ENCODE measurements around the gene CROCC.
"Not testable (repeated sequence)": the region's sequence is repeated elsewhere in the genome, so short reads cannot be mapped to it uniquely, and the experiment has no call there.

The CROCC gene

DNA sequence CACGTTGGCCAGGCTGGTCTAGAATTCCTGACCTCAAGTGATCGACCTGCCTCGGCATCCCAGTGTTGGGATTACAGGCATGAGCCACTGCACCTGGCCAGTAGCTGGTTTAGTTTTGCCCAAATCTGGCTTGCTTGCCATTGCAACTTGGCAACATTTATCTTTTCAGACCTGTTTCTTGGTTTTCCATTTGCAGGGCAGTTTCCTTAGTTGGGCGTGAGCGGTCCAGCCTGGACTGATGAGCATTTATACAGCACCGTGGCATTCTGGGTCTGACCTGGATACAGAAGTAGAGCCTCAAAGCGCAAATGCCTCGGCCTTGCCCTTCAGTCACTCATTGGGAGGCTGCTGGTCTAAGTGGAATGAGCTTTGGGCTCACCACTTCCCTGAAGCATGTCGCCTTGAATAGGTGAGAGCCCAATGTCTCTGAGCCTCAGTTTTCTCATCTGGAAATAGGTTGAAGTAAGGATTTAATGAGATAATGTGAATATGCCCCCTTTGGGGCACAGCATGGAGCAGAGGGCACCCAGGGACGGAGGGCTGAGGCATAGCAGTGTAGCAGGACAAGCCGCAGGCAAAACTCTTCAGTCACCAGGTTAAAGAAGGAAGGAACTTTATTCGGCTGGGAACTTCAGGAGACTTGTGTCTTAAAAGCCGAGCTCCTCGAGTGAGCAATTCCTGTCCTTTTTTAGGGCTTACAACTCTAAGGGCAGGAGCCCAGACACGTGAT lies 2.6 kb upstream of the CROCC start:
- not testable (repeated sequence) for DNase-seq

DNA sequence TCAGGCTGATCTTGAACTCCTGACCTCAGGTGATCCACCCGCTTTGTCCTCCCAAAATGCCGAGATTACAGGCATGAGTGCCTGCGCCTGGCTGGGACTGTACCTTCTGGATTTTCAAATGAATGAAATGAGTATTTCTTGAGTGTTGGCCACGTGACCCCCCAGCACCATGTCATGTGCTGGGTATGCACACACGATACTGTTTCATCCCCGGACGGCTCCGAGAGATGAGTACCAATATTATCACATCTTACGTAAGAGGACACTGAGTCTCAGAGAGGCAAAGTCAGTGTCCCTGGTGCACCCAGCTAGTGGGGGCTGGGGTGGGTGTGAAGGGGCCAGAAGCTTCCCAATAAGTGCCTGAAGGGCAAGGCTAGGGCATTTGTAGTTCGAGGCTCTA lies 780 bp upstream of the CROCC start:
- no peak for DNase-seq

DNA sequence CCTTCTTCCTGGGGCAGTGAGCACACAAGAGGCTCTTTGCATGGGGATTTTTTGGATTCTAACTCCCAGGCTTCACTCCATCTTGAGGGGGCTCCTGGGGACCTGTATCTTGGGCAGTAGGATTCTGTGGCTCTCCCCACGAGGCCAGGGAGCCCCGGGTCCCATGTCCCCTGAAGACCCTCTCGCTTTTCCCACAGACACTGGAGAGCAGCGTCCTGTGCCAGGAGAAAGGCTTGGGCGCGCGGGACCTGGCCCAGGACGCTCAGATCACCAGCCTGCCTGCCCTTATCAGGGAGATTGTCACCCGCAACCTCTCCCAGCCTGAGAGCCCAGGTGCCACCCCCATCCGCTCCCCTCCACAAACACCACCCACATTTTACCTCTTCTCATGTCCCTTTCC lies 735 bp downstream of the CROCC start:
- no peak for DNase-seq

DNA sequence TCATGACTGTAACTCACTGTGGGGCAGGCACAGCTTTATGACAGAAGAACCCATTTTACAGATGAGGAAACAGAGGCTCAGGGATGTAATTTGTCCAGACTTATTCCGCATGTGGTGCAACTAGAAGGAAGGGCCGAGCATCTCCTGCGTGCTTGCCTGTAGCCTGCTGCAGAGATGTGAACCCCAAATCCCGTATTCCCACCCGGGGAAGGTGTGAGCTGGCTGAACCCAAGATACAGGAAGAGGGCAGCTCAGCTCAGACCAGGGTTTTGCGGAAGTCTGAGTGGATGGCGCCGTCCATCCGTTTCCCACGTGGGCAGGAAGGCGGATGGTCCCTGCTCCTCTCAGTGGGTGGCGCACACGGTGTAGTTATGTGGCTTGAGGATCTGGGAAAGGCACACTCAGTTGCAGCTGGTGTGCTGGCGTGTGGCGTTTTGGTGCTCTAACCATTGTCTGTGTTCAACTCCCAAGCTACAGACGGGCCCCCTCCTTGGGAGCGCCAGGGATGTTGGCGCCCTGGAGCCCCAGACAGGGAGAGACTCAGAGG lies 1.2 kb downstream of the CROCC start:
- DNase-seq = no peak

DNA sequence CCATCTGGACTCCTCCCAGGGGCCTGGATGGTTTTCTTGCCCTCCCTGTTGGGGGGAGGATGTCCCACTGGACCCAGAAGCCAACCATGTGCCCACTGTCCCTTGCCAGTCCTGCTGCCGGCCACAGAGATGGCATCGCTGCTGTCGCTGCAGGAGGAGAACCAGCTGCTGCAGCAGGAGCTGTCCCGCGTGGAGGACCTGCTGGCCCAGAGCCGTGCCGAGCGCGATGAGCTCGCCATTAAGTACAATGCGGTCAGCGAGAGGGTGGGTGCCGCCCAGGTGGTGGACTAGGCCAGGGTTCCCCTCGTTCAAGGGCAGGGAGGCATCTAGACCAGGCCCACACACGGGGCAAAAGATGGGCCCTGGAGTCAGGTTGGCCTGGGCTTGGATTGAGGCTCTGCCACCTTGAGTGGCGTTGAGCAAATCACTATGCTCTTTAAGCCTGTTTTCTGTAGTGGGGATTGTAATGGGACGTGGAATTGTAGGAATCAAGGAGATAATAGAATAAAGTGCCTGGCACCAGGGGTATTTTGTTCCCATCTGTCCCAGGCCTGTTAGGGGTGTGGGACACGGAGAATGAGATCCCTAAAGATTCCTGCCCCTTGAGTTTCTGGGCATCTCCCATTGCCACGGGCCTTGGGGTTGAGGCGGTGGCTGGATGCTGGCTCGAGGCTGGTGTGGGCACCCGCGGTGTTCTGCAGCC lies 2.6 kb downstream of the CROCC start:
- no peak for DNase-seq

DNA sequence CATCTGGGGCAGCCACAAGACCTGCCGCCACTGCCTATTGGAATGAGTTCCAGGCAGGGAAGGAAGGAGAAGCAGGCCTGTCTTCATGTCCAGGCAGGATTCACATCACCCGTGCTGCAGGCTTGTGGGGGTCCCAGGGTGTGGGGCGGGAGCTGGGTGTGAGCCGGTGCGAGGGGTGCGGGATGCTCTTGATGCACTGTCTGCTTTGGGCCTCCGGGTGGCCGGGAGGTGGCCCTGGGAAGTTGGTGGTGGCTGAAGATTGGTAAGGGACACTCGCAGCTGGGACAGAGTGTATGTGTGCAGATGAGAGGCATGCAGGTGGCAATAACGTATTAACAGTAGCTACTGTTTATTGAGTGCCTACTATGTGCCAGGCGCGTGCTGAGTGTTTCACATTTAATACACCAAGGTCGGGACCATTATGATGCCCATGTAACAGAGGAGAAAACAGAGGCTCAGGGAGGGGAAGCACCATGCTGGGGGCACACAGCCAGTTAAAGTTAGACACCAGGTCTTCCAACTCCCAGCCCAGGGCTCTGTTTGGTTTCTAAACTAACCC lies 3.3 kb downstream of the CROCC start:
- DNase-seq = no peak

DNA sequence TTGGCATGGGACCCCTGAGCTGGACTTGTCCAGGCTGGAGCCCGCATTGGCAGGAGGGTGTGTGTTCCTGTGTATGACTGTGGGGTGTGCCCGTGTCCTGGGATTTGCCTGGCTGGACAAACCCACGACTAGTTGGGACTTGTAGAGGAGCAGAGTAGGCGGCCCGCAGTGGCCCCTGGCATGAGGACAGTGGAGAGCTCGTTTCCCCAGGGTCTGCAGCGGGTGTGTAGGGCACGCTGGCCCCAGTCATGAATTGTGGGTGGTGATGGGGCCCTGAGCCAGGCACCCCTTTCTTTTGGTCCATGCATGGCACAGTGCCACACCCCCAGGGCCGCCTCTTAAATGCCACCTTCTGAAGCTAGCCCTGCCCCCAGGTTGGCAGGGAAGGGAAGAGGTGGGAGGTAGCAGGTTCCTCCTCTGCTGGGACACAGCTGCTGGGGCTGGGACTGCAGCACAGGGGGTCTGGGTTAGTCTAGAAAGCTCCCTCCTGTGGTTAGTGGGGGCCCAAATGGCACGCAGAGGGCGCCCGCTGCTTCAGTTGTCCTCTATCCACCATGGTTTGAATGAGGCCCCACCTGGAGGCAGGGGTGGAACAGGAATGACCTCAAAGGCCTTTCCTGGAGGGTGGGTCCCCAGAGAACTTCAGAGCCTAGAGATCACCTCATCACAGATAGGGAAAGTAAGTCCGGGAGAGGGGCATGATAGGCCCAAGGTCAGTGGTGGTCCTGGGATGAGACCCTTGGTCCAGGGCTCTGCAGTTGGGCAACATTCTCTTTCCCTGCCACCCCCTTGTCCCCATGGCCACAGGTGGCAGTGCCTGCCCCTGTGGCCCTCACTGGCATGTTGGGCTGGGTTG lies 4.1 kb downstream of the CROCC start:
- no peak for DNase-seq

DNA sequence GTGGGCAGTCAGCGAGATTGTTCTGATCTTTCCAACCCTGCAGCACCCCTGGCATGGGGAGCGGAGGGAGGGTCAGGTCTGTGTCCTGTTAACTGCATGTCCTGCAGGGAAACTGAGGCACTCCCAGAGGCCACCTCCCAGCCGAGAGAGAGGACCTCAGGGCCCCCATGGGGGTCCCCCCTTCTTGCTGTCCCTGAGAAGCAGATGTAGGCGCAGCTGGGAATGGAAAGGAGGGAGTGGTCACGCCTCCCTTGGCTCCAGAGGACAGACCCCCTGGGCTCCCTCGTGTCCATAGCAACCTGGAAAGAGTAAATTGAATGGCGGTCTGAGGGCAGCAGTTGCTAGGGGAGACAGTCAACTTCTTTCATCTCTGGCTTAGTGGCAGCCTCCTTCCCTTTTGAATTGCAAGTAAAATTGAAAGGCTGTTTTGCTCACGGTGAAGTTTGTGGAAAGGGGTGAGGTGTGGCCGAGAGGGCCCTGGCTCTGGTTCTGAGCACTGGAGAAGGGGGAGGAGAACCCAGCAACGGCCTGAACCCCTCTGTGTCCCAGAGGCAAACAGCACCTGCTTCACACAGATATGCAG lies 4.9 kb downstream of the CROCC start:
- no peak for DNase-seq

DNA sequence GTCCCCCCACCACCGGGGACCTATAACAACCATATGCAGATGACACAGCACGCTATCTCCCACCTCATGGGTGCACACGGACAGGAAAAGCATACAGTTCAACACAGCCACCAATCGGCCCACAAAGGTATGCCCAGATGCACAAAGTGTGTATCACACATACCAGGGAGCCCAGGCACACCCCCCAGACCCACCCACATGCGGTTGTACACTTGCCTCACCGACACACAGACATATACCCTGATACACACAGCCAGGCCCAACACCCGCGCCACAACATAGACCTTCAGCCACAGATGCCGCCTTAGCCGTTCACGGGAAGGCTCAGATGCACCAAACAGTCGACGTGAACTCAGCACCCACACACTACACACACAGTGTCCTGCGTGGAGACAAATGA lies 5.5 kb downstream of the CROCC start:
- no peak for DNase-seq

DNA sequence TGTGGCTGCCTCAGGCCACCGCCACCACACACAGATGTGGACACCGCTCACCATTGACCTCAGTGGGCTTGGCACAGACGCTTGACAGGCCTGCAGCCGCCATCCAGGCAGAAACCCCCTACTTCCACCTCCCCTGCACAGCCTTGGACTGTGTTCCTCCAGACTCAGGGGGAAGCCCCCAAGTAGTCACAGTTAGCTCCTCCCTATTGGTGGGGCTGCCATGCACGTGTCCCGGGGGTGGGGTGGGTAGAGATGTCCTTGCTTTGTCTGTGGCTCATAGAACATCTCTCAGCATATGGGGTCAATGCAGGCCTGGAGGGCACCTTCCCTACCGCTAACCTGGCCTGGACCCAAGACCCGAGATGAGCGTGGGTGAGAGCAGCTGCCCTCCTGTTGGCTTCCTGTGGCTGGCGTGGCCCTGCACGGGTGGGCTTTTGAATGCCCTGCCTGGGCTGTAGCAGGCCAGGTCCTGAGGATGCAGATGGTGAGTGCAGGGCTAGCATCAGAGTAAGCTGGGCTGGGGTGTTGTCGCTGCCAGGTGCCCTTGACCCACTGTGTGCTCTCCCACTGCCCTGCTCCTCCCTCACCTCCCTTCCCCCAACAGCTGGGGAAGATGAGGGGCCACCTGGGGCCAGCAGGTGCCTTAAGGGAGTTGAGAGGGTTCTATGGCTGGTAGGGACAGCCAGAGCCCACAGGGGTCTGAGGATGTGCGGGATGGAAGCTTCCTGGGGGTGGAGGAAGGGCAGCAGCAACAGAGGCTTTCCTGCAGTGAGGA lies 6.2 kb downstream of the CROCC start:
- no peak for DNase-seq

DNA sequence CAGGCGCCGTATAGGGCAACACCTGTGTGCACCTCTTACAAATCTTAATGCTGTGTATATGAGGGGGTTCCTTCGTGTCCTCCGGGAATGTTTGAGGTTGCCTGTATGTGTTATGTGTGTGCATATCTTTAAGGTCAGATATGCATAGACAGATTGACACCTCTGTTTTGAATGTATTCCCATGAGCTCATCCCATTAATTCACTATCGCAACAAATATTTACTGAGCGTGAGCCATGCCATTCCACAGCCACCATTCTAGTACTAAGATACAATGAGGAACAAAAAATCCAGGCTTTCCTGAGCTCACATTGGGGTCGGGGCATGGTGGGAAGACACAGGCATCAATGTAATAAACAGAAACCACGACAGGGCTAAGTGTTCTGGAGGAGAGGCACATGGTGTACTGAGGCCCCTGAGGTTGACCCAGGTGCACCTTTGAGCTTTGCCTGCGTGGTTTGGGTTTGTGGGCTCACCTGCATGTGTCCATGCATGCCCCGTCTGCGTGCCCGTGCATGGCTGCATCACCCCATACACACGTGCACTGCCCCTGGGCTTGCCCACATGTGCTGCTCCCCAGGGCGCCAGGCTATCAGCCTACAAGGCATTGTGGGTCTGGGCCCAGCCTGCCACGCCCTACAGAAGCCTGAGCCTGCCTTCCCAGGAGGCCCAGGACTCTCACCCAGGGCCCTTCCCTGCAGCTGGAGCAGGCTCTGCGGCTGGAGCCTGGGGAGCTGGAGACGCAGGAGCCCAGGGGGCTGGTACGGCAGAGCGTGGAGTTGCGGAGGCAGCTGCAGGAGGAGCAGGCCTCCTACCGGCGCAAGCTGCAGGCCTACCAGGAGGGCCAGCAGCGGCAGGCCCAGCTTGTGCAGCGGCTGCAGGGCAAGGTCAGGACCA lies 7.7 kb downstream of the CROCC start:
- not testable (repeated sequence) for DNase-seq

DNA sequence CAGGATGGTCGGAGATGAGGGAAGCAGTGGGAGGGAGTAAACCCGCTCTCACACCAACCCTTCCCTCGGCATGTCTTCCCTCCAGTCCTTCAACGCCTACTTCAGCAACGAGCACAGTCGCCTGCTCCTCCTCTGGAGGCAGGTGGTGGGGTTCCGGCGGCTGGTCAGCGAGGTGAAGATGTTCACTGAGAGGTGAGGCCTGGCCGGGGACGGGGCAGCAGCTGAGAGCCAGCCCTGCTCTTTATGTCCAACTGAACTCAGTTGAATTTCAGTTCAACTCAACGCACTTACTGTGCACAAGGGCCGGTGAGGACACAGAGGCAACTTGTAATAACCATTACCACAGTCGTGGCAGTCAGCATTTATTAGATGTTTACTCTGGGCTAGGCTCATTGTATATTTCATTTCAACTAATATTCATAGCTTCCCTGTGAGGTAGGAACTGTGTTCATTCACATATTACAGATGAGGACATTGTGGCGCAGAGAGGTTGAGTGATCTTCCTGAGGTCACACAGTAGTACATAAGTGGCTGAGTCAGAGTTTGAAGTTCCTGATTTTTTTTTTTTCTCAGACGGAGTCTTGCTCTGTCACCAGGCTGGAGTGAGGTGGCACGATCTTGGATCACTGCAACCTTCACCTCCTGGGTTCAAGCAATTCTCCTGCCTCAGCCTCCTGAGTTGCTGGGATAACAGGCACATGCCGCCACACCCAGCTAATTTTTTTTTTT lies 9.6 kb downstream of the CROCC start:
- DNase-seq = not testable (repeated sequence)

DNA sequence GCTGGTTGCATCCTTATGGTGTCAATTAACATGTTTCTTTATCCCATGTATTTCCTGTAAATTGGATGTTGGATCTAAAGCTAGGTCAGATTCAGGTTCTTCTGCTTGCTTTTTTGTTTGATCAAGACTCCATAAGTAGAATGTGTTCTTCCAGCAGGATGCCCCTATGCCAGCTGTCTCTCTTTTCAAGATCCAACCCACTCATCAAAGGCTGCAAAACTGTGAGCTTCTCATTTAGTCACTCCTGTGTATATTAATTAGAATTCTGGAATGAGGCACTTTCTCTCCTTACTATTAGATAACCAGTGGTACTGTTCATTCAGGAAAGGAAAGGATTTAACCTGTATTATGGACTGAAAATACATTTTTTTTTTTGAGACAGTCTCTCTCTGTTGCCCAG lies 12.2 kb downstream of the CROCC start:
- DNase-seq = not testable (repeated sequence)

DNA sequence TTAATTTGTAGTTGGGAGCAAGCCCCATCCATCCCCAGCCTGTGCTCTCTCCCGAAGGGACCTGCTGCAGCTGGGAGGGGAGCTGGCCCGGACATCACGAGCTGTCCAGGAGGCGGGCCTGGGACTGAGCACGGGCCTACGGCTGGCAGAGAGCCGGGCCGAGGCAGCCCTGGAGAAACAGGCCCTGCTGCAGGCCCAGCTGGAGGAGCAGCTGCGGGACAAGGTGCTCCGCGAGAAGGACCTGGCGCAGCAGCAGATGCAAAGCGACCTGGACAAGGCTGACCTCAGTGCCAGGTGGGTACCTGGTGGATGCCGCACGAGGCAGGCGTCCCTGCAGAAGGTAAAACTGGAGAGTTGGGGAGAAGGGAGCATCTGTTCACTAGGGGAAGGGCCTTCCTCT lies 14.8 kb downstream of the CROCC start:
- not testable (repeated sequence) for DNase-seq

DNA sequence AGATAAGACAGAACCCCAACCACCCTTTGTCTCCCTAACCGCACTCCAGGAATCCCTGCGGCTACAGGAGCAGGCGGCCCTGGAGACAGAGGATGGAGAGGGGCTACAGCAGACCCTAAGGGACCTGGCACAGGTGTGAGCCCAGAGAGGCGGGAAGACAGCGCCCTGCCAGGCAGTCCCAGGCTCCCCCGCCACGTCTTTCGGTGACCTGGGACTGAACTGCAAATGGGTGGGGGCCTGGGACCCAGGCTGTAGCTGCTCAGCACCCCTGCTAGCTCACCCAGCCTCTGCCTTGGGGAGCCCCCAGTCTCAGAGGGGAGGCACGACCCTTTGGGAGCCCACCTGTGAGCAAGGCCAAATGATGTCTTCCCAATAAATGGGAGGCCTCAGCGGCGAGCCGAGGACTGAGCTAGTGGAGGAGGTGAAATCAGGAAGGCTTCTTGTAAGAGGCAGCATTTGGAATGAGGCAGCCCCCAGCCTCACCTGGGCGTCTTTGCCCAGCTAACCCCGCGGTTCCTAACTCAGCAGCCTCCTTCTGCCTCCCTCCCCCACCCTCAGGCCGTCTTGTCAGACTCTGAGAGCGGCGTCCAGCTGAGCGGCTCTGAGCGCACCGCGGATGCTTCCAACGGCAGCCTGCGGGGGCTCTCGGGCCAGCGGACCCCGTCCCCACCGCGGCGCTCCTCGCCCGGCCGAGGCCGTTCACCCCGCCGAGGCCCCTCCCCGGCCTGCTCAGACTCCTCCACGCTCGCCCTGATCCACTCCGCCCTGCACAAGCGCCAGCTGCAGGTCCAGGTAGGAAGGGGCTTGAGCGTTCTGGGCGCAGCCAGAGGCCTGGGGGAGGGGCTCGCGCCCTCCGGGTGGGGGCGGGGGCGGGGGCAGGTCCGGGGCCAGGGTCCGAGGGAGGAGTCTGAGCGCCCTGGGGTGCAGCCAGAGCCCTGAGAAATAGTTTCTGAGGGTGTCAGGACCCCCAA lies 16.9 kb downstream of the CROCC start:
- no peak for DNase-seq

DNA sequence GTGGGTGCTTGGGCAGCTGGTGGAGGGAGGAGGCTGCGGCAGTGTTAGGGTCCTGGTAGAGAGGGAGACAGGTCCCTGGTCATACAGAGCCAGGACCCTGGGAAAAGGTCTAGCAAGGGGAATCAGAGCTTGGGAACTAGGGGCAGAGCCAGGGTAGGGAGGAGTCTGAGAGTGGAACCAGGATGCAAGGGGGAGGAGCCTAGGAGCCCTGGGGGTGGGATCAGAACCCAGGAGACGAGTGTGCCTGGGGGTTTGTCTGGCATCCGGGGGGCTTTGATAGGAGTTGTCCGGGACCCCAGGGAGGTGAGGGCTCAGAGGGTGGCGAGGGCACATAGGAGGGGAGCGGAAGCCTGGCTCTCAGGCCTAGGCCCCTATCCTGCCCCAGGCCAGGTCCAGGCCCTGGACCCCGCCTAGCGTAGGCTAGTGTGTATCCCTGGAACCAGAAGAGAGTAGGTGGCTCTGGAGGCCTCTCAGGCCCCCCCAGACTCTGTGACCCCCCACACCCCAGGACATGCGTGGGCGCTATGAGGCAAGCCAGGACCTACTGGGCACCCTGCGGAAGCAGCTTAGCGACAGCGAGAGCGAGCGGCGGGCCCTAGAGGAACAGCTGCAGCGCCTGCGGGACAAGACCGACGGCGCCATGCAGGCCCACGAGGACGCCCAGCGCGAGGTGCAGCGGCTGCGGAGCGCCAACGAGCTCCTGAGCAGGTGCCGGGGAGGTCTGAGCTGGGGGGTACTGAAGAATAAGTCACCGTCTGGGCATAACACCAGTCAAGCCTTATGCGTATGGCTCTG lies 17.9 kb downstream of the CROCC start:
- not testable (repeated sequence) for DNase-seq

DNA sequence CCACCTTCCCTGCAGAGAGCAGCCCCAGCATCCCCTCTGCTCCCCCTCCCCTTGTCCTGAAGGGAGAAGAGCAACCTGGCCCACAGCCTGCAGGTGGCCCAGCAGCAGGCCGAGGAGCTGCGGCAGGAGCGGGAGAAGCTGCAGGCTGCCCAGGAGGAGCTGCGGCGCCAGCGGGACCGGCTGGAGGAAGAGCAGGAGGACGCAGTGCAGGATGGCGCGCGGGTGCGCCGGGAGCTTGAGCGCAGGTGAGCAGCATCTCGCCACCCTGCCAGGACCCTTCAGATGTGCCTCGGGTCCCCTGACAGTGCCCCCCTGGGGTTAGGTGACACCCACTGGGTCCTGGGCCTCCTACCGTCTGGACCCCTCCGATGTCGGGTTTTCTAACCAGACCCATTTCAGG lies 22.3 kb downstream of the CROCC start:
- DNase-seq = no peak

DNA sequence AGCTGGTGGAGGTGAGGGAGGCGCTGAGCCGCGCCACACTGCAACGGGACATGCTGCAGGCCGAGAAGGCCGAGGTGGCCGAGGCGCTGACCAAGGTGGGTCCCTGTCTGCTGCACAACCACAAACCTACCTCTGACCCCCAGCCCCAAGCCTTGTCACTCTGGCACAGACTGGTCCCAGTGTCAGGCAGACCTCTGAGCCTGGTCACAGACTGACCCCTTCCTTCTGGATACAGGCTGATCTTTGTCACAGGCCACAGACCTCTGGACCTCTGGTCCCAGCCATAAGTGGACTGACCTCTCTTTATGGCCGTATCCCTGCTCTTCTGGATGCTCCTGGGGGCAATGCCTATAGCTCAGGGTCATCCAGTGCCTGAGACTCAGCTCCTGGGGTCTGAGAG lies 23.8 kb downstream of the CROCC start:
- DNase-seq = not testable (repeated sequence)
